Left renal pelvis (tissue), 4 donors: ENCODE measurements around the gene ITK. TPM values are rescaled to one million over a fixed set of nuclear protein-coding genes. Genes with fewer than 3 reads are reported as not detected.

Experiments used
- DNase-seq, 4 donors: peaks; one replicate each; pipeline ENCODE4 v3.0.0-alpha.2; 2013; ENCODE audit warnings: low read depth in 4 of 4, low spot score in 3 of 4
- polyA plus RNA-seq, 4 donors: library from polyadenylated mRNA; unstranded; fragments of 120-200 nt; gene quantifications; one replicate each; pipeline ENCODE4 v1.2.1, GENCODE V29; 2013; ENCODE audit not compliant: insufficient read length in 4 of 4

The ITK gene
- under 1 TPM; 0.17 to 0.80 (median 0.42) TPM for polyA plus RNA-seq

GRCh38 chr5:157180374-157181264 lies at the start of gene ITK:
ITK (plus strand) TSS chr5:157180840; CDS start chr5:157180978, 138 bp downstream.
- no peak for DNase-seq

- DNase-seq, result no peak
These were observed 49.7 kb upstream of the ITK start for GRCh38 chr5:157130925-157131324.

- no peak for DNase-seq
These were observed 48.4 kb upstream of the ITK start for GRCh38 chr5:157132281-157132612.

GRCh38 chr5:157137691-157138090 lies 42.9 kb upstream of the ITK start:
- DNase-seq, result no peak

- DNase-seq, result peak; percentile 98 to 100 (median 100)
These were observed 38.1 kb upstream of the ITK start, which contains the start of gene MED7 for GRCh38 chr5:157142317-157143126. MED7 (minus strand) TSS chr5:157142865; CDS start chr5:157139431, 3,434 bp downstream.

- DNase-seq, result peak; percentile 12 to 85 (median 22)
These were observed 37.3 kb upstream of the ITK start for GRCh38 chr5:157143127-157143971.

GRCh38 chr5:157148734-157149615 lies 31.7 kb upstream of the ITK start:
- DNase-seq, result peak in 3 of 4 donors; percentile 53 to 64 (median 60)

GRCh38 chr5:157150995-157151394 lies 29.6 kb upstream of the ITK start:
- no peak for DNase-seq

- DNase-seq, result no peak
These were observed 25.3 kb upstream of the ITK start for GRCh38 chr5:157155297-157155696.

GRCh38 chr5:157157293-157157891 lies 23.2 kb upstream of the ITK start:
- no peak for DNase-seq

GRCh38 chr5:157159209-157159751 lies 21.4 kb upstream of the ITK start:
- no peak for DNase-seq

GRCh38 chr5:157160001-157160400 lies 20.6 kb upstream of the ITK start:
- no peak for DNase-seq

- no peak for DNase-seq
These were observed 18.6 kb upstream of the ITK start for GRCh38 chr5:157161996-157162395.

- no peak for DNase-seq
These were observed 17.6 kb upstream of the ITK start for GRCh38 chr5:157162919-157163510.

GRCh38 chr5:157164521-157164920 lies 16.1 kb upstream of the ITK start:
- DNase-seq, result no peak

GRCh38 chr5:157165261-157165660 lies 15.4 kb upstream of the ITK start:
- DNase-seq, result no peak

- no peak for DNase-seq
These were observed 15.0 kb upstream of the ITK start for GRCh38 chr5:157165668-157166067.
